ENCODE results near the gene SUSD1. TPM values are rescaled to one million over a fixed set of nuclear protein-coding genes. Genes with fewer than 3 reads are reported as not detected.

The SUSD1 gene
- polyA plus RNA-seq, 1 of the 3 experiments (the other 2 are of a cell fraction) = 8.2 TPM

DNA sequence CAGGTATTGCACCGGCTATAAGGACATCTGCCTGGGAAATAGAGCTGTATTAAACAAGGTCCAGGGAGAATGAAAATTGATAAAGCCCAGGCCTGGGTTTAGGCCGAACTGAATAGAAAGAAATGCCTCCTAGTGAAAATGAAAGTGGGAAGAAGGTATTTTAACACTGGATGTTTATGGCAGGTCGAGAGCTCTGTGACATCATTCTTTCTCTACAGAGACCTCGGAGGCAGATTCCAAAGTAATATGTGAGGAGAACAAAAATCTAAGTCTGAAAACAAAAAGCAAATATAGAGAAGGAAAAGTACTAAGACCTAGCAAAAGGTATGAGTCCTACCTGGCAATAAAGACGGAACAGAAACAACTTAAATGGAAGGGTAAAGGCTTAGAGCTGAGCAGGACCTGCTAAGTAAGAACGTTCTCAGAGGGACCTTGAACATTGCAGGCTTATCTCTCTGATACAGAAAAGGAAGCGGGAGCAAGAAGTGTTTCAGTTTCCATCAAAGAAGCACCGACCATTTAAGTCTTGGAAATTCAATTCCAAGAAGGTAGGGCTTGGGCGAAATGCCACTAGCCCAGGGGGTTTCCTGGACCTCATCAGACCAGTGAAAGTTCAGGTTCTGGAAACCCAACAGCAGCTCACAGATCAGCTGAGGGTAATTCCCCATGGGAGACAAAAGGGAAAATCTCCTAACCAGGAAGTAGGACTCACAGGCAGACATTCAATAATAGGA is 80.0 kb downstream of the SUSD1 start (continued):
- no peak for TF ChIP-seq TAF1 (IDR thresholded peaks at IDR 0.05; ENCODE audit: borderline replicate concordance, low read depth, low read length)
- no peak for TF ChIP-seq ELF1 (IDR thresholded peaks at IDR 0.05)
- TF ChIP-seq IRF3 (IDR thresholded peaks at IDR 0.05; ENCODE audit: low read depth, low read length) = no peak
- no peak for TF ChIP-seq REST (IDR thresholded peaks at IDR 0.05; ENCODE audit: low read depth, low read length)
- no peak for TF ChIP-seq JUND (IDR thresholded peaks at IDR 0.05)

GRCh38 chr9:112094241-112094640 is 80.9 kb downstream of the SUSD1 start:
- H3K27ac ChIP-seq (ENCODE audit: low read depth in 2 of 2, low read length in 1 of 2) = no peak overlapping the region
- H3K9me2 ChIP-seq = no peaks in the 10 kb centered on the region
- H3K27me3 ChIP-seq (ENCODE audit: insufficient read depth) = no peaks in the 10 kb centered on the region
- no peaks in the 10 kb centered on the region for H3K79me2 ChIP-seq (ENCODE audit: insufficient read depth)
- H3K4me2 ChIP-seq = no peak overlapping the region
- no peak overlapping the region for H3K4me3 ChIP-seq (ENCODE audit: low read depth in 2 of 2, low read length in 1 of 2)
- H3F3A ChIP-seq (replicated peaks; ENCODE audit: insufficient read depth) = peaks cover 7% of the 10 kb centered on the region
- ChIA-PET POLR2A (no interaction called here), CTCF (interaction anchor here (0.7 to 2.1 kb wide), 7 partner anchors 12 to 321 kb away, joined by 3 to 7 read pairs (median 3); partner anchors contain the start of gene PTBP3)
- no peaks in the 10 kb centered on the region for H4K20me1 ChIP-seq (ENCODE audit: insufficient read depth)
- no peak overlapping the region for H2AFZ ChIP-seq (ENCODE audit: low read depth)
- no peaks in the 10 kb centered on the region for H3K36me3 ChIP-seq (replicated peaks in 1 of 2; ENCODE audit: control insufficient read depth in 1 of 2, insufficient read depth in 2 of 2, low read length in 1 of 2)
- H3K4me1 ChIP-seq (ENCODE audit: control insufficient read depth in 1 of 2, insufficient read depth in 2 of 2, low read depth in 1 of 2, low read length in 1 of 2) = no peaks in the 10 kb centered on the region; a peak in 1 of 4 replicates
- TF ChIP-seq, protein P1, sequence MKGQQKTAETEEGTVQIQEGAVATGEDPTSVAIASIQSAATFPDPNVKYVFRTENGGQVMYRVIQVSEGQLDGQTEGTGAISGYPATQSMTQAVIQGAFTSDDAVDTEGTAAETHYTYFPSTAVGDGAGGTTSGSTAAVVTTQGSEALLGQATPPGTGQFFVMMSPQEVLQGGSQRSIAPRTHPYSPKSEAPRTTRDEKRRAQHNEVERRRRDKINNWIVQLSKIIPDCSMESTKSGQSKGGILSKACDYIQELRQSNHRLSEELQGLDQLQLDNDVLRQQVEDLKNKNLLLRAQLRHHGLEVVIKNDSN (IDR thresholded peaks at IDR 0.05; ENCODE audit: borderline replicate concordance, low read depth) = no peak
- no peak overlapping the region for H3K9ac ChIP-seq
- H3K9me3 ChIP-seq = no peaks in the 10 kb centered on the region
- 62% methylated on average over 2 of the region's 2 CpGs for WGBS (ENCODE audit: low lambda C conversion rate)
- DNase-seq = no peak

DNA sequence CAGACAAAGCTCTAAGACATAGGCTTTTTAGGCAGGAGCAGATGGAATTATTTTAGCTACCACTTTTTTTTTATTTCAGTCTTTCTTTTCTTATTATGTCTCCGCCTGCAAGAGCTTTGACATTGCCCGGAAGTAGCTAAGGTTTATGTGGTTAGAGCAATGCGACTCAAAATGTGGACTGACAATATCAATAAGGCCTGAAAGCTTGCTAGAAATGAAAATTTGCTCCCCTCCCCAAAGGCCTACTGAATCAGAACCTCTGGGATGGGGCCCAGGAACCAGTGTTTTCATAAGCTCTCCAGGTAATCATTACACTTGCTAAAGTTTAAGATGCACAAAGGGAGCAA is 81.3 kb downstream of the SUSD1 start:
- ChIA-PET CTCF (interaction anchor here (0.7 to 2.1 kb wide), 7 partner anchors 12 to 320 kb away, joined by 3 to 7 read pairs (median 3); partner anchors contain the start of gene PTBP3), POLR2A (no interaction called here)
- Histone ChIP-seq H4K20me1 (ENCODE audit: insufficient read depth) (no peaks in the 10 kb centered on the region), H3F3A (replicated peaks; ENCODE audit: insufficient read depth) (peaks cover 7% of the 10 kb centered on the region), H3K27me3 (ENCODE audit: insufficient read depth) (no peaks in the 10 kb centered on the region), H3K27ac (ENCODE audit: low read depth in 2 of 2, low read length in 1 of 2) (no peak overlapping the region), H2AFZ (ENCODE audit: low read depth) (no peak overlapping the region), H3K9me3 (no peaks in the 10 kb centered on the region), H3K9ac (no peak overlapping the region), H3K4me1 (ENCODE audit: control insufficient read depth in 1 of 2, insufficient read depth in 2 of 2, low read depth in 1 of 2, low read length in 1 of 2) (no peaks in the 10 kb centered on the region; a peak in 1 of 4 replicates), H3K4me2 (no peak overlapping the region), H3K4me3 (ENCODE audit: low read depth in 2 of 2, low read length in 1 of 2) (no peak overlapping the region), H3K9me2 (no peaks in the 10 kb centered on the region), H3K79me2 (ENCODE audit: insufficient read depth) (no peaks in the 10 kb centered on the region), H3K36me3 (replicated peaks in 1 of 2; ENCODE audit: control insufficient read depth in 1 of 2, insufficient read depth in 2 of 2, low read length in 1 of 2) (no peaks in the 10 kb centered on the region)
- DNase-seq = no peak
- 72% methylated on average over 3 of the region's 3 CpGs for WGBS (ENCODE audit: low lambda C conversion rate)
- TF ChIP-seq RAD21 (IDR thresholded peaks at IDR 0.05; ENCODE audit: low read length) (no peak), ZBTB33 (IDR thresholded peaks at IDR 0.05; ENCODE audit: borderline replicate concordance, low read depth) (no peak), REST (IDR thresholded peaks at IDR 0.05; ENCODE audit: low read depth, low read length) (no peak), POLR2AphosphoS5 (IDR thresholded peaks at IDR 0.05; ENCODE audit: low read depth, low read length) (no peak), SMC3 (IDR thresholded peaks at IDR 0.05; ENCODE audit: low read depth, low read length) (no peak), IRF3 (IDR thresholded peaks at IDR 0.05; ENCODE audit: low read depth, low read length) (no peak)

Data from SK-N-SH (cell line).